Upper lobe of right lung (tissue), 1 donor: ENCODE results near the gene CDKN2C. TPM values are rescaled to one million over a fixed set of nuclear protein-coding genes. Genes with fewer than 3 reads are reported as not detected.
"Not testable (repeated sequence)": the region's sequence is repeated elsewhere in the genome, so short reads cannot be mapped to it uniquely, and the experiment has no call there.

Experiments used
- ATAC-seq: fragments of 200-7000 bp; cut with Tn5 transposase; one replicate; pipeline ENCODE4 v1.9.1; 2020; ENCODE audit warnings: mild to moderate bottlenecking, moderate library complexity
- DNase-seq: peaks from one replicate; pipeline ENCODE4 v3.0.0-alpha.2; 2020
- H3K27ac ChIP-seq: fragments of 200-600 bp; one replicate; pipeline ENCODE4 v1.8.0; 2022
- H3K27me3 ChIP-seq: fragments of 200-600 bp; one replicate; pipeline ENCODE4 v1.8.0; 2022; ENCODE audit warnings: mild to moderate bottlenecking
- H3K36me3 ChIP-seq: fragments of 200-600 bp; one replicate; pipeline ENCODE4 v1.8.0; 2022
- H3K4me1 ChIP-seq: fragments of 200-600 bp; one replicate; pipeline ENCODE4 v1.8.0; 2022
- H3K4me3 ChIP-seq: fragments of 200-600 bp; one replicate; pipeline ENCODE4 v1.8.0; 2022; ENCODE audit warnings: mild to moderate bottlenecking
- H3K9me3 ChIP-seq: fragments of 200-600 bp; one replicate; pipeline ENCODE4 v1.8.0; 2022
- intact Hi-C: fragments of 100-400 bp; cut with DNase I; formaldehyde crosslinking; loops from one replicate; pipeline ENCODE4 v1.11.0; 2022
- total RNA-seq: library from RNA; stranded (reverse); fragmentation: NEBNext Ultra II Directional; extraction: Animal tissue kit (Norgen Biotek cat#: 25700); gene quantifications from one replicate; pipeline ENCODE4 v1.2.1, GENCODE V29; 2021
- TF ChIP-seq, protein P1 (sequence below): fragments of 200-600 bp; IDR thresholded peaks from one replicate; pipeline ENCODE4 v1.8.0; 2022; ENCODE audit warnings: antibody characterized with exemption
- donor health status: DM: no; HTN: yes; CAD: no; lungs with severe emphysema.

Gene CDKN2C
- total RNA-seq, 1 donor from 2014 or later, result 9.6 TPM

DNA sequence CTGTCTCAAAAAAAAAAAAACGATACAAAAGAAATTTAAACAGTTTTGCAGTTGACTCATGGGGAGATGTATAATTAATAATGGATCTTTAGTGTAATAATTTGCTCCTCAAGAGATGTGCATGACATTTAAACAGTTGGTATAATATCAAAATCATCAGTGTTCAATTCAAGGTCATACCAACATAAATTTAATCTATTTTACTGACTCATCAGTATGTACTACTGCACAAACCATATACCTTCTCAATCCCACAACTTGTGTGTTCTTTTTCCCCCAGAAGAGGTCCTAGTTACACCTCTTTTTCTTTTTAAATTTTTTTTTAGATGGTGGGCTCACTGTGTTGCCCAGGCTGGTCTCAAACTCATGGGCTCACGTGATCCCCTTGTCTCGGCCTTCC, 23.6 kb downstream of the CDKN2C start:
- Histone ChIP-seq H3K36me3 (no peaks in the 10 kb centered on the region), H3K4me3 (no peak overlapping the region), H3K9me3 (no peaks in the 10 kb centered on the region), H3K27me3 (no peaks in the 10 kb centered on the region), H3K27ac (no peak overlapping the region), H3K4me1 (no peaks in the 10 kb centered on the region)
- intact Hi-C loops, result no loop called here
- no peak for DNase-seq
- TF ChIP-seq, protein P1, sequence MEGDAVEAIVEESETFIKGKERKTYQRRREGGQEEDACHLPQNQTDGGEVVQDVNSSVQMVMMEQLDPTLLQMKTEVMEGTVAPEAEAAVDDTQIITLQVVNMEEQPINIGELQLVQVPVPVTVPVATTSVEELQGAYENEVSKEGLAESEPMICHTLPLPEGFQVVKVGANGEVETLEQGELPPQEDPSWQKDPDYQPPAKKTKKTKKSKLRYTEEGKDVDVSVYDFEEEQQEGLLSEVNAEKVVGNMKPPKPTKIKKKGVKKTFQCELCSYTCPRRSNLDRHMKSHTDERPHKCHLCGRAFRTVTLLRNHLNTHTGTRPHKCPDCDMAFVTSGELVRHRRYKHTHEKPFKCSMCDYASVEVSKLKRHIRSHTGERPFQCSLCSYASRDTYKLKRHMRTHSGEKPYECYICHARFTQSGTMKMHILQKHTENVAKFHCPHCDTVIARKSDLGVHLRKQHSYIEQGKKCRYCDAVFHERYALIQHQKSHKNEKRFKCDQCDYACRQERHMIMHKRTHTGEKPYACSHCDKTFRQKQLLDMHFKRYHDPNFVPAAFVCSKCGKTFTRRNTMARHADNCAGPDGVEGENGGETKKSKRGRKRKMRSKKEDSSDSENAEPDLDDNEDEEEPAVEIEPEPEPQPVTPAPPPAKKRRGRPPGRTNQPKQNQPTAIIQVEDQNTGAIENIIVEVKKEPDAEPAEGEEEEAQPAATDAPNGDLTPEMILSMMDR, result no peak
- no peak for ATAC-seq

DNA sequence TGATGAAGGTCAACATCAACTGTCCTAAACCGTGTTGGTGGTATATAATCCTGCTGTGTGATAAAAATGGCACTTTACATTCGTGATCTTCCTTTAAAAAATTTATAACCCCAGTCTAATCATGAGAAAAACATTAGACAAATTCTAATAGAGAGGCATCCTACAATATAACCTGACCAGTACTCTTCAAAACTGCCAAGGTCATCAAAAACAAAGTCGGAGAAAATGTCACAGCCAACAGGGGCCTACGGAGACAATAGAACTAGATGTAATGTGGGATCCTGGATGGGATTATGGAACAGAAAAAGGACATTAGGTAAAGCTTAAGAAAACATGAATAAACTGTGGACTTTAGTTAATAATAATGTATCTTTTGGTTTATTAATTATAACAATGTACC, 25.0 kb downstream of the CDKN2C start:
- Histone ChIP-seq H3K36me3 (no peaks in the 10 kb centered on the region), H3K4me1 (no peaks in the 10 kb centered on the region), H3K9me3 (no peaks in the 10 kb centered on the region), H3K4me3 (no peak overlapping the region), H3K27ac (no peak overlapping the region), H3K27me3 (no peaks in the 10 kb centered on the region)
- intact Hi-C loops, result no loop called here
- ATAC-seq (no peak), DNase-seq (no peak)
- TF ChIP-seq, protein P1, result no peak

DNA sequence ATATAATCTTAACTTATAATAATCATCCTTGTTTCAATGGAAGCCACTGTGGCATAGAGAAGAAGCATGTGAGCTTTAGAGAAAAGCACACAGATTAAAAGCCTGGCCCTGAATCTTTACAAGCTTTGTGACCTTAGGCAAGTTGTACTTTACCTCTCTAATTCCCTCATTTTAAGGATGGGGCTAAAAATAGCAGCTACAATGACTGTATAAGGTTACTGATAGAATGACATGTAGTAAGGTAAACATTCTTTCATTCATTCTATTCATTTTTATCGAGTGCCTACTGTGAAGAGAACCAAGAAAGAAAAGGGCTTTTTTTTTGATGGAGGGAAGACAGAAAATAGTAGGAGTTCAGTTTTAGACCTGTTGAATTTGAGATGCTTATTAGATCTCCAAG, 25.6 kb downstream of the CDKN2C start:
- Histone ChIP-seq H3K4me1 (no peaks in the 10 kb centered on the region), H3K27me3 (no peaks in the 10 kb centered on the region), H3K36me3 (no peaks in the 10 kb centered on the region), H3K27ac (no peak overlapping the region), H3K4me3 (no peak overlapping the region), H3K9me3 (no peaks in the 10 kb centered on the region)
- intact Hi-C loops, result no loop called here
- ATAC-seq (no peak), DNase-seq (no peak)
- TF ChIP-seq, protein P1, result no peak

DNA sequence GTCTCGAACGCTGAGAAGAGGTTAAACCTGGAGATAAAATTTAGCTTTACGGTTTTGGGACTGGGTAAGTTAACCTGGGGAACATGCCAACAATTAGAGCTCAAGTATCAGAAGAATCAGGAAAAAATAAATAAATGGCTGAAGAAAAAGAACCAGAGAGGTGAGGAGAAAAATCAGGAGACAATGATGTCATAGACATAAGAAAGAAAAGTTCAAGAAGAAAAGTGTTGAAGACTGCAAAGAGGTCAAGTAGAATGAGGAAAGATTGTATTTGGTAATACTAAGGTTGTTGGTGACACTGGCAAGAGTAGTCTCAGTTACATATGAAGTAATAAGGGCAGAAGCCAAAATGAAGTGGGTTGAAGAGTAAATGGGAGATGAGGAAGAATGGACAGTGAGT, 26.0 kb downstream of the CDKN2C start:
- intact Hi-C loops, result no loop called here
- no peaks in the 10 kb centered on the region for H3K27me3 ChIP-seq
- no peaks in the 10 kb centered on the region for H3K9me3 ChIP-seq
- DNase-seq (no peak), ATAC-seq (no peak)
- TF ChIP-seq, protein P1, result no peak
- H3K4me3 ChIP-seq, result no peak overlapping the region
- H3K4me1 ChIP-seq, result no peaks in the 10 kb centered on the region
- H3K36me3 ChIP-seq, result no peaks in the 10 kb centered on the region
- H3K27ac ChIP-seq, result no peak overlapping the region

DNA sequence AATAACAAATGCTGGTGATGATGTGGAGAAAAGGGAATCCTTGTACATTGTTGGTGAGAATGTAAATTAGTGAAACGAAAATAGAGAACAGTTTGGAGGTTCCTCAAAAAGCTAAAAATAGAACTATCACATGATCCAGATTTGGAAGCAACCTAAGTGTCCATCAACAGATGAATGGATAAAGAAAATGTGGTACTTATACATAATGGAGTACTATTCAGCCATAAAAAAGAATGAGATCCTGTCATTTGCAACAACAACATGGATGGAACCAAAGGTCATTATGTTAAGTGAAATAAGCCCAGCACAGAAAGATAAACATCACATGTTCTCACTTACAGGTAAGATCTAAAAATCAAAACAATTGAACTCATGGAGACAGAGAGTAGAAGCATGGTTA, 29.3 kb downstream of the CDKN2C start:
- intact Hi-C loops, H3K27me3 ChIP-seq, H3K4me1 ChIP-seq, H3K27ac ChIP-seq, H3K9me3 ChIP-seq, ATAC-seq, H3K4me3 ChIP-seq, DNase-seq, H3K36me3 ChIP-seq: not testable (repeated sequence)

DNA sequence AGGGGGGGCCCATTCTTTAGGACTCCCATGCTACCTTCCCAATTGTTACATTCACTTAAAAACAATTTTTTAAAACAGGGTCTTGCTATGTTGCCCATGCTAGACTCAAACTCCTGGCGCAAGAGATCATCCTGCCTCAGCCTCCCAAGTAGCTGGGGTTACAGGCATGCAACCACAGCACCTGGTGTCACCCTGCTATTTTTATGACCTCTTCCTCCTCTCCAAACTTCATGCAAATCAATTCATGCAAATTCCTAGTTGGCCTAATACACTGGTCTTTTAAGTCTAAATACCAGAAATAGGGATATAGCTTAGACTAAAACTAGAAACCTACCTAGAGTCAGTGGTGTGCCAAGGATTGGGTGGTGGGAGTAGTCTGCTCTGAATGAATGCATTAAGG, 30.1 kb downstream of the CDKN2C start:
- intact Hi-C loops, result no loop called here

More for the DNA sequence above, 30.1 kb downstream of the CDKN2C start:
- TF ChIP-seq, protein P1, result no peak
- no peaks in the 10 kb centered on the region for H3K4me1 ChIP-seq
- no peaks in the 10 kb centered on the region for H3K27me3 ChIP-seq
- no peak overlapping the region for H3K4me3 ChIP-seq
- no peak for ATAC-seq
- no peak overlapping the region for H3K27ac ChIP-seq
- H3K9me3 ChIP-seq, result no peaks in the 10 kb centered on the region
- DNase-seq, result no peak
- no peaks in the 10 kb centered on the region for H3K36me3 ChIP-seq
